Effector memory CD8-positive, alpha-beta T cell (primary cell): ENCODE results near the gene STT3B.
A peak's percentile ranks its signal among the peaks of the same experiment; 100 is the strongest.

Experiments used
- ATAC-seq: fragments of 150-1000 bp; cut with Tn5 transposase; replicated peaks from 2 replicates; pipeline ENCODE4 v1.10.0; 2021; ENCODE audit warnings: mild to moderate bottlenecking, moderate library complexity
- DNase-seq, 3 experiments: peaks; one replicate each; pipeline ENCODE4 v3.0.0; 2021
- H3K27ac Mint-ChIP-seq, 2 donors: one replicate each; pipeline ENCODE4 v1.8.0; 2022; ENCODE audit warnings: mild to moderate bottlenecking in 2 of 2, mixed read lengths in 2 of 2, moderate library complexity in 2 of 2
- H3K27me3 Mint-ChIP-seq, 2 donors: one replicate each; pipeline ENCODE4 v1.8.0; 2022; ENCODE audit warnings: mixed read lengths in 2 of 2
- H3K36me3 Mint-ChIP-seq: one replicate; pipeline ENCODE4 v1.8.0; 2022; ENCODE audit warnings: mild to moderate bottlenecking, moderate library complexity, mixed read lengths; ENCODE audit not compliant: insufficient read depth
- H3K4me1 Mint-ChIP-seq, 2 donors: one replicate each; pipeline ENCODE4 v1.8.0; 2022; ENCODE audit warnings: low read depth in 2 of 2, mixed read lengths in 2 of 2
- H3K4me3 Mint-ChIP-seq, 2 donors: one replicate each; pipeline ENCODE4 v1.8.0; 2022; ENCODE audit warnings: mild to moderate bottlenecking in 2 of 2, mixed read lengths in 2 of 2, moderate library complexity in 2 of 2
- H3K9me3 Mint-ChIP-seq, 2 donors: one replicate each; pipeline ENCODE4 v1.8.0; 2022; ENCODE audit warnings: mixed read lengths in 2 of 2

The STT3B gene

DNA sequence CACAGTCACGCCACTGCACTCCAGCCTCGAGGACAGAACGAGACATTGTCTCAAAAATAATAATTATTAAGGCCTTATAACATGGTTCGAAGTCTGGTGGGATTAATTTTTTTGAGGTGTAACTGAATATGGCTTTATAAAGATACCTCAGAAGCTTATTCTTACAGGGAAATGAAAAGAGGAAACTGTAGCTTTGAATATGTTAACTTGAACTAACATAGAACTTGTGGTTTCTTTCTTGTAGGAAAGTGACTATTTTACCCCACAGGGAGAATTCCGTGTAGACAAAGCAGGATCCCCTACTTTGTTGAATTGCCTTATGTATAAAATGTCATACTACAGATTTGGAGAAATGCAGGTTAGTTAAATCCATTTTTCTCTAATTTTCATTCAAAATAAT lies 96.3 kb downstream of the STT3B start:
- Mint-ChIP-seq H3K27ac (peak overlapping the region in 1 of 2 donors; percentile 60), H3K4me3 (no peak overlapping the region), H3K4me1 (peaks cover 2 to 4% of the 10 kb centered on the region in 2 donors), H3K27me3 (no peaks in the 10 kb centered on the region), H3K36me3 (peaks cover 49% of the 10 kb centered on the region), H3K9me3 (no peaks in the 10 kb centered on the region)
- ATAC-seq (no peak), DNase-seq (no peak)

DNA sequence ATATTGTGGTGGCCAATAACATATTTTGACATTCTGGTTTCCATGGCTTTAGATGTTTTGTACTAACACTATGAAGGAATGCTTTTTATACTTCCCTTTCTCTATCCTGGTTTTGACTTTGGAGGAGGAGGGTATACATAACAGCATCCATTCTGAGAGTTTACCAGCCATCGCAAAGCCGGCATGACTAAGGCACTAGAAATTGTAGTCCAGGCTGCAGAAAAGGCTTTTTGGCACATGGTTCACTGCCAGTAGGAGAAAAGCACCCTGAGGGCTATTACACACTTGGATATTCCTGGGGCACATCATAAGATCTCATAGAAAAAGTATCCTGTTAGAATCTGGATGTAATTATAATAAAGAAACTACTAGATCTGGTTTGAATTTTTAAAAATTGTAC lies 101.8 kb downstream of the STT3B start:
- peaks cover 35% of the 10 kb centered on the region for H3K36me3 Mint-ChIP-seq
- peak overlapping the region; percentile 10 to 75 for H3K27ac Mint-ChIP-seq
- no peak for DNase-seq
- ATAC-seq, result no peak
- H3K9me3 Mint-ChIP-seq, result no peaks in the 10 kb centered on the region
- peaks cover 12 to 27% of the 10 kb centered on the region in 2 donors for H3K4me1 Mint-ChIP-seq
- no peak overlapping the region for H3K4me3 Mint-ChIP-seq
- no peaks in the 10 kb centered on the region for H3K27me3 Mint-ChIP-seq

DNA sequence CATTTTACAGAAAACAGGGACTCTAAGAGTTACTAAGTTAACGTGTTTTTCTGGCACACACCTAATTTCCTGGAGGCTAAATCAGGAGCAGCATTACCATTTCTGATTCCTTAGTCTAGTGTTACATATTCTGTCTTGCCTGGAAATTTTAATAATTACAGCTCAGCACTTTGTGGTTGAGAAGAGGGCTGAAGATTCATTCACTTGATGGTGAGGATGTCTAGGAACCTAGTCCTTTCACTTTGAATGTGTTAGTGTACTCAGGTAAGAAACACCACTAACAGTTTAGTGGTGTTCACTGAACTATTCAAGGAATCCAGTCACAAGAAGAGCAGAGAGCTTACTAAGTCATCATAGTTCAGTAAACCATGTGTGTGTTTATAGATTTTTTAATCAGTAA lies 102.8 kb downstream of the STT3B start:
- H3K36me3 Mint-ChIP-seq, result peaks cover 29% of the 10 kb centered on the region
- H3K9me3 Mint-ChIP-seq, result no peaks in the 10 kb centered on the region
- ATAC-seq (peak; percentile 47), DNase-seq (no peak)
- peaks cover 12 to 27% of the 10 kb centered on the region in 2 donors for H3K4me1 Mint-ChIP-seq
- peak overlapping the region; percentile 64 to 75 for H3K27ac Mint-ChIP-seq
- H3K4me3 Mint-ChIP-seq, result peak overlapping the region in 1 of 2 donors; percentile 25
- no peaks in the 10 kb centered on the region for H3K27me3 Mint-ChIP-seq

DNA sequence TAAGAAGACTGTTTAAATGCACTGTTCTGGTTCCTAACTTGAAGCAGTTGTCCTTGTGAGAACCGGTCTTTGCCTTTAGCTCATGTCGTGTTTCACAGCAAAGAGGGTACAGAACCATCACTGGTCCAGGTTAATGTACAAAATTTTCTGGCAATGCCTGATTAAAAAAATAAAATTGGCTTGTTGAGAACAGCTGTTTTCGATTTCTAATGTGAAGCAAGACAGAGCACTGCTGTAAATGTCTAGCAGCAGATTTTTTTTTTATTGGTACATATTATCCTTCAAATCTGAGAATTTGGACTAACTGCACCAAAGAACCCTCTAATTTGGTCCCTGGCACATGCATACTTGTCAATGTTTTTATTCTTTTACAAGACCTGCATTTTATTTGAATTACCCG lies 103.3 kb downstream of the STT3B start:
- Mint-ChIP-seq H3K4me1 (peaks cover 12 to 27% of the 10 kb centered on the region in 2 donors), H3K9me3 (no peaks in the 10 kb centered on the region), H3K36me3 (peaks cover 24% of the 10 kb centered on the region), H3K27ac (peak overlapping the region; percentile 64 to 75), H3K4me3 (peak overlapping the region; percentile 18 to 25), H3K27me3 (no peaks in the 10 kb centered on the region)
- no peak for ATAC-seq
- no peak for DNase-seq

DNA sequence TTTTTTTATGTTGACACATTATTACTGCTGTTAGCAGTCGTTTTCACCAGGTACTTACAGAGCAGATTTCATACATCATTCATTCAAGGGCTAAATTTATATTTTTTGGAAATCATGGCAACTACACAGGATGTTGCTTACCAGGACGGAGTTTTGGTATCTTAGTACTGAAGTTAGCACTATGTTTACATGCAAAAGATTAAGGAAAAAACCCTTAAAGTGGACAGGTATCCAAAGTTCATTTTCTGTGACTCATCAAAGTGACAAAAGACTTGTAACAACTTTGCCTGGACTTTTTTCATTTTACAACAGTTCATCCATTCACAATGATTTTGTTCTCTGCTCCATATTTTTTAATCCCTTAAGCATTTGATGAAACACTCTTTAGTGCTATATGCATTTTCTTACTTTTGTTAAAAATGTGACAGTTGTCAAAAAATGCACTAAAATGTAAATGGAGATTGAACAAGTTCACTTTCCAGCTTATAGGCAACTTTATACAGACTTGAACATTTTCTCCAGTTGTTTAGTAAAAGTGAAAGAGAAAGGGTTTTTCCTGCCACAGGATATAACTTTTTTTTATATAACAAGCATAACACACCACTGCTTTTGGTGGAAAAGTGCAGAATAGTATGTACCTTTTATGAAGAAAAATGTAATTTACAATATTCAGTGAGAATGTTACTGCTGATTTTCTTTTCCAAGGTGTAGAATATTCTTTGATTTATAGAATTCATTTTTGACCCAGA lies 104.1 kb downstream of the STT3B start:
- Mint-ChIP-seq H3K9me3 (no peaks in the 10 kb centered on the region), H3K4me3 (peak overlapping the region; percentile 18 to 40), H3K36me3 (peaks cover 16% of the 10 kb centered on the region), H3K27me3 (no peaks in the 10 kb centered on the region), H3K27ac (peak overlapping the region; percentile 64 to 75), H3K4me1 (peaks cover 12 to 27% of the 10 kb centered on the region in 2 donors)
- ATAC-seq, result peak; percentile 58
- DNase-seq, result no peak

DNA sequence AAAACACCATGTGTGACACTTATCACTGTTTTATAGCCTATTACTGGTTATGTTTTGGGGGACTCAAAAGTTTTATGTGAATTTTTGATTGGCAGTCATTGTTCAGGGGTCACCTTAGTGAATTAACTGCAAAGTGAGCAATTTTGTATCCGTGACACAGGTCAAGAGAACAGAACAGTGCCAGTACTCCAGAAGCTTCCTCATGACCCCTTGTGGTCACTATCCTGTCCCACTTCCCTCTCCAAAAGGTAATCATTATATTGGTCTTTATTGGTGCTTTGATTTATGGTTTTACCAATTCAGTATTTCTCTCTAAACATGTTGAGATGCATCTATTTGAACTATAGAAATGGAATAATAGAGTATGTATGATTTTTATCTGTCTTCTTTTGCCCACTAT lies 107.1 kb downstream of the STT3B start:
- Mint-ChIP-seq H3K27me3 (no peaks in the 10 kb centered on the region), H3K27ac (no peak overlapping the region), H3K9me3 (no peaks in the 10 kb centered on the region), H3K36me3 (peaks cover 8% of the 10 kb centered on the region), H3K4me3 (no peak overlapping the region), H3K4me1 (peaks cover 9 to 23% of the 10 kb centered on the region in 2 donors)
- no peak for DNase-seq
- ATAC-seq, result no peak

DNA sequence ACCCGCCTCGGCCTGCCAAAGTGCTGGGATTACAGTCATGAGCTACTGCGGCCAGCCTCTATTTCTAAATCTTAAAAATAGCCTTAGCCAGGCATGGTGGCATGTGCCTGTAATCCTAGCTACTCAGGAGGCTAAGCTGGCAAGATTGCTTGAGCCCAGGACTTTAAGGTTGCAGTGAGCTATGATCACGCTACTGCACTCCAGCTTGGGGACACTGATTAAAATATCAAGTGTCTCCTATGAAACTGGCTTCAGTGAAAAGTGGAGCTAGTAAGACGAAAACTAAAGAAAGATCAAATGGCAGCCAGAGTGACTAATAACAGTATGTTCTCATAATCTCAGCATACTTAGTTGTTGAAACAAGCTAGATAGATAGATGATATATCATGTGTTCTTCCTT lies 112.5 kb downstream of the STT3B start:
- H3K27ac Mint-ChIP-seq, result no peak overlapping the region
- no peaks in the 10 kb centered on the region for H3K27me3 Mint-ChIP-seq
- ATAC-seq, result no peak
- no peak for DNase-seq
- no peaks in the 10 kb centered on the region for H3K4me1 Mint-ChIP-seq
- no peak overlapping the region for H3K4me3 Mint-ChIP-seq
- peaks cover 3 to 27% of the 10 kb centered on the region in 2 donors for H3K9me3 Mint-ChIP-seq
- H3K36me3 Mint-ChIP-seq, result no peaks in the 10 kb centered on the region

DNA sequence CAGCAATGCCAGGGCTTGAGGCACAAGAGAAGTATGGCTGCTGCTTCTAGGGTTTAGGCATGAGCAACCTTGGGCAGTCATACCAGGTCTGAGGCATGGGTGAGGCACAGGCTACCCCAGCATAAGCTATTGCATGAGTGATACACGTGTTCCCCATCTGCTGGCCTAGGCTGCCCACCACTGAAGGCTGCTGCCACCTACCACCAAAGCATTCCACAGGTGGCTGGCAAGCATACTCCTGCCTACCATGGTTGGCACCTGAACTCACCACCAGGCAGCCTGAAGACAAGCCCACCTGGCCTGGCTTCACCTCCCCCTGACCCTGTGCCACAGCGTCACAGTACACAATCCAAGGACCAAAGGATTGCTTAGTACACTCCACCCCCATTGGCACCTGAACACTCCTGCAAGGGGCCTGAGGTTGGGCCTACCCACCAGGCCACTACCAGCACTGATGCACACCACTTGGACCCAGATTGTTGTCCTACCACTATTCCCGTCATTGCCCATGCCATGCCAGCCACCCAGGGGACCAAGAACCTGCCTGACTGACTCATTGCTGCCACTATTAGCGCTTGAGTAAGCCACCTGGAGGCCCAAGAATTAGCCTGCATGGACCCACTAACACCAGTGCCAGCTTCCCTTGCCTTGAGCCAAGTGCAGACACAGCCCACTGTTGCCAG lies 115.7 kb downstream of the STT3B start:
- H3K9me3 Mint-ChIP-seq, result peaks cover 15 to 58% of the 10 kb centered on the region in 2 donors
- no peaks in the 10 kb centered on the region for H3K27me3 Mint-ChIP-seq
- H3K27ac Mint-ChIP-seq, result no peak overlapping the region
- DNase-seq, result no peak
- H3K4me3 Mint-ChIP-seq, result no peak overlapping the region
- ATAC-seq, result no peak
- no peaks in the 10 kb centered on the region for H3K4me1 Mint-ChIP-seq
- H3K36me3 Mint-ChIP-seq, result peaks cover 2% of the 10 kb centered on the region

DNA sequence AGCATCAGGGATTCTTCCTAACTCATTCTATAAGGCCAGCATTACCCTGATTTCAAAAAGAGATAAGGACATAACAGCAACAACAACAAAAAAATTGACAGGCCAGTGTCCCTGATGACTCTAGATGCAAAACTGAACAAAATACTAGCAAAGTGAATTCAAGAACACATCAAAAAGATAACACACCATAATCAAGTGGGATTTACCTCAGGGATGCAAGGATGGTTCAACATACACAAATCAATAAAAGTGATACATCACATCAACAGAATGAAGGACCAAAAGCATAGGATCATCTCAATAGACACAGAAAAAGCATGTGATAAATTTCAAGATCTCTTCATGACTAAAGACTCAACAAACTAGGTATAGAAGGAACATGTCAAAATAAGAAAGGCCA lies 119.6 kb downstream of the STT3B start:
- no peak overlapping the region for H3K4me3 Mint-ChIP-seq
- H3K36me3 Mint-ChIP-seq, result peaks cover 2% of the 10 kb centered on the region
- no peaks in the 10 kb centered on the region for H3K27me3 Mint-ChIP-seq
- H3K27ac Mint-ChIP-seq, result no peak overlapping the region
- no peaks in the 10 kb centered on the region for H3K4me1 Mint-ChIP-seq
- peaks cover 33 to 82% of the 10 kb centered on the region in 2 donors for H3K9me3 Mint-ChIP-seq
- ATAC-seq, result no peak
- DNase-seq, result no peak

DNA sequence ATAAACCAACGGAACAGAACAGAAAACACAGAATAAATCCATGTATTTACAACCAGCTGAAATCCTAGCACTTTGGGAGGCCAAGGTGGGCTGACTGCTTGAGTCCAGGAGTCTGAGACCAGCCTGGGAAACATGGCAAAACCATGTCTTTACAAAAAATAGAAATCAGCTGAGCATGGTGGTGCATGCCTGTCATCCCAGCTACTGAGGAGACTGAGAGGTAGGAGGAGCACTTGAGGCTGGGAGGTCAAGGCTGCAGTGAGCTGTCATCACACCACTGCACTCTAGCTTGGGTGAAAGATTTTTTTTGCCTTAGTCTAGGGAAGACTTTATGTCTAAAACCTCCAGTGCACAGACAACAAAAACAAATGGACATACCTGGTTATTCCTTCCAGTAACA lies 120.7 kb downstream of the STT3B start:
- DNase-seq (no peak), ATAC-seq (no peak)
- Mint-ChIP-seq H3K27ac (no peak overlapping the region), H3K4me3 (no peak overlapping the region), H3K27me3 (no peaks in the 10 kb centered on the region), H3K4me1 (no peaks in the 10 kb centered on the region), H3K36me3 (peaks cover 2% of the 10 kb centered on the region), H3K9me3 (peaks cover 33 to 87% of the 10 kb centered on the region in 2 donors)

DNA sequence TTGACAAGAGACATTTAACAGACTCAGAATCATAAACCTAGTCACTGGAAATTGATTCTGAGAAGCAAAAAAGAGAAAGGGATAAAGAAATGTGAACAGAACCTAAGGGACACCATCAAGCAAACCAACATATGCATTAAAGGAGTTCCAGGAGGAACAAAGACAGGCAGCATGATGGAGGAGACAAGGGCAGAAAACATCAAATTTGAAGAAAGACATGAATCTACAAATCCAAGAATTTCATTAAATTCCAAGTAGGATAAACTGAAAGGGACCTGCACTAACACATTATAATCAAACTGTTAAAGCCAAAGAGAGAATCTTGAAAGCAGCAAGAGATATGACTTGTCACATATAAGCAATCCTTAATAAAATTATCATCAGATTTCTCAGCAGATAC lies 122.3 kb downstream of the STT3B start:
- Mint-ChIP-seq H3K9me3 (peaks cover 33 to 73% of the 10 kb centered on the region in 2 donors), H3K36me3 (peaks cover 2% of the 10 kb centered on the region)

DNA sequence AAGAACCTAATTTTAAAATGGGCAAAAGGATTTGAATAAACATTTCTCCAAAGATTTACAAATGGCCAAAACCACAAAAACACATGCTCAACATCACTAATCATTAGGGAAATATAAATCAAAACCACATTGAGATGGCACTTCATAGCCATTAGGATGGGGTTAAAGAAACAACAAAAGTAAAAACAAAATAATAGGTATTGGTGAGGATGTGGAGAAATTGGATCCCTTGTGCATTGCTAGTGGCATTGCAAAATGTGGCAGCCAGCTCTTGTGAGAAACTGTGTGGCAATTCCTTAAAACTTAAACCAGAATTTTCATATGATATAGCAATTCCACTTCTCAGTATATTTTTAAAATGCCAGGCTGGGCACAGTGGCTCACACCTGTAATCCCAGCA lies 126.5 kb downstream of the STT3B start:
- Mint-ChIP-seq H3K9me3 (peaks cover 19 to 31% of the 10 kb centered on the region in 2 donors), H3K27ac (no peak overlapping the region), H3K4me3 (no peak overlapping the region)

More for the DNA sequence above, 122.3 kb downstream of the STT3B start:
- no peak for DNase-seq
- no peak for ATAC-seq
- H3K4me3 Mint-ChIP-seq, result no peak overlapping the region
- H3K27me3 Mint-ChIP-seq, result no peaks in the 10 kb centered on the region
- H3K27ac Mint-ChIP-seq, result no peak overlapping the region
- H3K4me1 Mint-ChIP-seq, result no peaks in the 10 kb centered on the region

DNA sequence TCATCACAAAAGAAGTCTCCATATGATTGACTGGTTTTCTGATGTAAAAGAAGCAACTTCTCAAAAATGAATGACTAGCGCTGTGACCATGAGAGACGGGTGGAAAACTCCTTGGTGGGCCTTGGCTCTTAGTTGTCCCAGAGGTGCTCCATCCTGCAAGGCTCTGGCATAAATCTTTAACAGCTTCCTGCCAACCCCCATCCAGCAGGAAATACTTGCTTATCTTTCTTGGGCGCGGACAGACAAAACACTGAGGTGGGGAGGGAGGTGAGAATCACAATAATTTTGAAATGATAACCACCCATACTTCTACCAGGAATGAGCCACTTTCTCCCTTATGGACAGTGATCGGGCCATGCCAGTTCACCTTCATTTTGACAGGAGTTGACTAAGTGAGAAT lies 128.6 kb downstream of the STT3B start:
- Mint-ChIP-seq H3K27ac (no peak overlapping the region), H3K4me1 (no peaks in the 10 kb centered on the region), H3K4me3 (no peak overlapping the region), H3K36me3 (no peaks in the 10 kb centered on the region), H3K9me3 (peaks cover 10 to 20% of the 10 kb centered on the region in 2 donors), H3K27me3 (peaks cover 21 to 29% of the 10 kb centered on the region in 2 donors)
- ATAC-seq (no peak), DNase-seq (no peak)

More for the DNA sequence above, 126.5 kb downstream of the STT3B start:
- Mint-ChIP-seq H3K36me3 (no peaks in the 10 kb centered on the region), H3K27me3 (peaks cover 6 to 9% of the 10 kb centered on the region in 2 donors), H3K4me1 (no peaks in the 10 kb centered on the region)
- DNase-seq (no peak), ATAC-seq (no peak)
